IMR-90 (cell line): ENCODE data around the gene EIF2B4. TPM values are rescaled to one million over a fixed set of nuclear protein-coding genes. Genes with fewer than 3 reads are reported as not detected.

Experiments used
- ATAC-seq: fragments of 200-7000 bp; cut with Tn5 transposase; 2 replicates; pipeline ENCODE4 v1.9.1; 2020; ENCODE audit warnings: low read depth, mild to moderate bottlenecking, moderate library complexity
- BruUV-seq: library from RNA; stranded (reverse); fragments of 400-500 nt; replicated peaks from 2 replicates; lab custom pipeline; 2021; lab: Mats Ljungman, UMichigan
- CTCF ChIA-PET: fragments of 300-600 bp; formaldehyde crosslinking; extraction: SDS; loops from one replicate; lab custom pipeline; 2021; ENCODE audit warnings: antibody characterized with exemption; lab: Yijun Ruan, JAX
- POLR2A ChIA-PET: fragments of 300-600 bp; sonication (Branson Sonifier 250); formaldehyde crosslinking; loops from one replicate; lab custom pipeline; 2022; ENCODE audit warnings: antibody characterized with exemption; ENCODE audit not compliant: unreplicated experiment; lab: Charles Lee
- DNase-seq: peaks from one replicate; pipeline ENCODE4 v3.0.0; 2013
- H2AFZ ChIP-seq: replicated peaks from 2 replicates; pipeline ENCODE3; 2013; ENCODE audit warnings: low read length, mild to moderate bottlenecking; ENCODE audit not compliant: poor library complexity
- H2AK5ac ChIP-seq: 2 replicates; pipeline ENCODE4 v1.6.1; 2013; ENCODE audit warnings: low read depth, low read length, inconsistent platforms
- H2AK9ac ChIP-seq: replicated peaks from 2 replicates; pipeline ENCODE3; 2013; ENCODE audit warnings: mild to moderate bottlenecking, low read depth, low read length, moderate library complexity; ENCODE audit not compliant: poor library complexity
- H2BK120ac ChIP-seq: 2 replicates; pipeline ENCODE4 v1.6.1; 2013; ENCODE audit warnings: low read depth, low read length, inconsistent platforms
- H2BK15ac ChIP-seq: 3 replicates; pipeline ENCODE4 v1.6.1; 2013; ENCODE audit warnings: low read depth, low read length, inconsistent platforms
- H2BK20ac ChIP-seq: 2 replicates; pipeline ENCODE4 v1.6.1; 2013; ENCODE audit warnings: low read depth, mild to moderate bottlenecking, inconsistent platforms, low read length, moderate library complexity
- H2BK5ac ChIP-seq: 2 replicates; pipeline ENCODE4 v1.6.1; 2013; ENCODE audit warnings: mild to moderate bottlenecking, low read depth, low read length, inconsistent platforms; ENCODE audit not compliant: poor library complexity, severe bottlenecking
- H3K14ac ChIP-seq: replicated peaks from 2 replicates; pipeline ENCODE4 v1.6.1; 2013; ENCODE audit warnings: low read depth, low read length, inconsistent platforms
- H3K18ac ChIP-seq: 2 replicates; pipeline ENCODE4 v1.6.1; 2013; ENCODE audit warnings: low read depth, low read length, control low read depth
- H3K23ac ChIP-seq: 2 replicates; pipeline ENCODE4 v1.6.1; 2013; ENCODE audit warnings: low read depth, low read length, inconsistent platforms
- H3K27ac ChIP-seq: 2 replicates; pipeline ENCODE4 v1.5.1; 2013; ENCODE audit warnings: mild to moderate bottlenecking, control low read depth, low read length; ENCODE audit not compliant: insufficient read depth
- H3K27me3 ChIP-seq: 2 replicates; pipeline ENCODE4 v1.6.1; 2013; ENCODE audit warnings: low read length; ENCODE audit not compliant: control insufficient read depth, insufficient read depth
- H3K36me3 ChIP-seq: 2 replicates; pipeline ENCODE4 v1.6.1; 2013; ENCODE audit warnings: low read length, mixed read lengths; ENCODE audit not compliant: control insufficient read depth, insufficient read depth
- H3K4ac ChIP-seq: 2 replicates; pipeline ENCODE4 v1.6.1; 2013; ENCODE audit warnings: low read depth, low read length, inconsistent platforms
- H3K4me1 ChIP-seq: 2 replicates; pipeline ENCODE4 v1.6.1; 2013; ENCODE audit warnings: low read length, mixed read lengths; ENCODE audit not compliant: control insufficient read depth, insufficient read depth
- H3K4me2 ChIP-seq: 2 replicates; pipeline ENCODE4 v1.6.1; 2013; ENCODE audit warnings: low read depth, mild to moderate bottlenecking, control low read depth, low read length, moderate library complexity
- H3K4me3 ChIP-seq: 2 replicates; pipeline ENCODE4 v1.5.1; 2013; ENCODE audit warnings: low read depth, mild to moderate bottlenecking, control low read depth, low read length, moderate library complexity; ENCODE audit not compliant: insufficient read depth
- H3K56ac ChIP-seq: 2 replicates; pipeline ENCODE4 v1.6.1; 2013; ENCODE audit warnings: low read length, inconsistent platforms; ENCODE audit not compliant: insufficient read depth; ENCODE audit errors: extremely low read depth
- H3K79me1 ChIP-seq, 2 experiments: 2 replicates each; pipeline ENCODE4 v1.6.1; 2013; ENCODE audit warnings: low read length in 2 of 2, inconsistent platforms in 1 of 2, low read depth in 1 of 2
- H3K9ac ChIP-seq: 2 replicates; pipeline ENCODE4 v1.6.1; 2013; ENCODE audit warnings: low read depth, low read length, control low read depth
- H3K9me1 ChIP-seq: 2 replicates; pipeline ENCODE4 v1.6.1; 2013; ENCODE audit warnings: low read length, inconsistent platforms; ENCODE audit not compliant: insufficient read depth
- H3K9me3 ChIP-seq: 2 replicates; pipeline ENCODE4 v1.6.1; 2013; ENCODE audit warnings: low read length; ENCODE audit not compliant: control insufficient read depth, insufficient read depth
- H4K20me1 ChIP-seq: 2 replicates; pipeline ENCODE4 v1.6.1; 2013; ENCODE audit warnings: low read length, inconsistent platforms; ENCODE audit not compliant: insufficient read depth
- H4K5ac ChIP-seq: 2 replicates; pipeline ENCODE4 v1.6.1; 2013; ENCODE audit warnings: mild to moderate bottlenecking, low read depth, low read length, control low read depth
- H4K8ac ChIP-seq, 2 experiments: 2 replicates each; pipeline ENCODE4 v1.6.1; 2013; ENCODE audit warnings: low read depth in 2 of 2, low read length in 2 of 2, control low read depth in 1 of 2, inconsistent platforms in 1 of 2
- H4K91ac ChIP-seq: 2 replicates; pipeline ENCODE4 v1.6.1; 2013; ENCODE audit warnings: low read depth, low read length, inconsistent platforms; ENCODE audit not compliant: insufficient read depth
- BHLHE40 ChIP-seq: fragments of 150-350 bp; IDR thresholded peaks from 2 replicates; pipeline ENCODE4 v1.6.1; 2016; ENCODE audit warnings: mild to moderate bottlenecking, low read depth, low read length
- CEBPB ChIP-seq: IDR thresholded peaks from 2 replicates; pipeline ENCODE4 v1.6.1; 2012; ENCODE audit warnings: low read depth, low read length, improper control_type of control experiment
- CHD1 ChIP-seq: IDR thresholded peaks from 2 replicates; pipeline ENCODE4 v1.6.1; 2012; ENCODE audit warnings: low read depth, low read length, improper control_type of control experiment
- FOS ChIP-seq: fragments of 150-350 bp; IDR thresholded peaks from 2 replicates; pipeline ENCODE4 v1.6.1; 2016; ENCODE audit warnings: low read depth, low read length
- MAFK ChIP-seq: IDR thresholded peaks from 2 replicates; pipeline ENCODE4 v1.6.1; 2012; ENCODE audit warnings: low read depth, low read length, improper control_type of control experiment
- MAZ ChIP-seq: IDR thresholded peaks from 2 replicates; pipeline ENCODE4 v1.6.1; 2012; ENCODE audit warnings: low read depth, mild to moderate bottlenecking, low read length, improper control_type of control experiment, moderate library complexity, borderline replicate concordance
- MXI1 ChIP-seq: IDR thresholded peaks from 2 replicates; pipeline ENCODE4 v1.6.1; 2012; ENCODE audit warnings: low read depth, mild to moderate bottlenecking, low read length, moderate library complexity, borderline replicate concordance
- NFE2L2 ChIP-seq: fragments of 150-350 bp; IDR thresholded peaks from 2 replicates; pipeline ENCODE4 v1.6.1; 2016; ENCODE audit warnings: low read depth, mild to moderate bottlenecking, low read length
- POLR2A ChIP-seq: IDR thresholded peaks from 2 replicates; pipeline ENCODE4 v1.6.1; 2012; ENCODE audit warnings: mild to moderate bottlenecking, low read depth, low read length
- RAD21 ChIP-seq: IDR thresholded peaks from 2 replicates; pipeline ENCODE4 v1.6.1; 2012; ENCODE audit warnings: low read length, improper control_type of control experiment
- RFX5 ChIP-seq: IDR thresholded peaks from 2 replicates; pipeline ENCODE4 v1.8.0; 2012; ENCODE audit warnings: low read depth, mild to moderate bottlenecking, low read length, moderate library complexity
- WGBS, 2 experiments: methylation state at CpG; one replicate each; pipeline versions ENCODE4 v1.1.5 to v1.1.7; 2013; ENCODE audit warnings: missing lambda C conversion rate in 2 of 2; ENCODE audit not compliant: insufficient read length in 1 of 2; ENCODE audit errors: extremely low coverage in 2 of 2; 5-methylcytosine and 5-hydroxymethylcytosine counted together
- dilution Hi-C: fragments of 300-500 bp; cut with HindIII; formaldehyde crosslinking; loops from one replicate; pipeline ENCODE4 v1.14.3; 2018; ENCODE audit warnings: low sequenced_read_pairs; ENCODE audit not compliant: unreplicated experiment
- in situ Hi-C: fragments of 300-500 bp; cut with MboI; formaldehyde crosslinking; loops from 3 replicates; pipeline ENCODE4 v1.14.3; 2019; ENCODE audit warnings: low sequenced_read_pairs, inconsistent platforms, mixed read lengths
- intact Hi-C: fragments of 100-400 bp; cut with micrococcal nuclease; formaldehyde crosslinking; loops from 2 replicates; pipeline ENCODE4 v1.10.0; 2022
- polyA plus RNA-seq, 3 experiments: library from polyadenylated mRNA; depleted of rRNA; stranded (reverse); fragments of >200 nt; gene quantifications; 2 replicates each; pipeline ENCODE4 v1.2.3, GENCODE V29; 2012; ENCODE audit warnings: low replicate concordance in 1 of 3
- total RNA-seq: library from RNA; depleted of rRNA; stranded (reverse); fragments of >200 nt; gene quantifications from 2 replicates; pipeline ENCODE4 v1.2.3, GENCODE V29; 2012
- TF ChIP-seq, protein P1 (sequence below): conservative IDR thresholded peaks from 2 replicates; pipeline ENCODE4 v1.5.1; 2012; ENCODE audit warnings: mild to moderate bottlenecking, low read depth, low read length, improper control_type of control experiment
- TF ChIP-seq, protein P2 (sequence below): fragments of 150-350 bp; IDR thresholded peaks from 2 replicates; pipeline ENCODE4 v1.6.1; 2016; ENCODE audit warnings: low read depth, mild to moderate bottlenecking, low read length, moderate library complexity, borderline replicate concordance
- TF ChIP-seq, protein P3 (sequence below): fragments of 150-350 bp; IDR thresholded peaks from 2 replicates; pipeline ENCODE4 v1.6.1; 2017; ENCODE audit warnings: mild to moderate bottlenecking, antibody characterized with exemption, low read length, low read depth

EIF2B4 gene
- total and polyA plus RNA-seq, 2 of the 4 experiments (the other 2 are of a cell fraction), result 40.3 to 47.9 TPM

DNA sequence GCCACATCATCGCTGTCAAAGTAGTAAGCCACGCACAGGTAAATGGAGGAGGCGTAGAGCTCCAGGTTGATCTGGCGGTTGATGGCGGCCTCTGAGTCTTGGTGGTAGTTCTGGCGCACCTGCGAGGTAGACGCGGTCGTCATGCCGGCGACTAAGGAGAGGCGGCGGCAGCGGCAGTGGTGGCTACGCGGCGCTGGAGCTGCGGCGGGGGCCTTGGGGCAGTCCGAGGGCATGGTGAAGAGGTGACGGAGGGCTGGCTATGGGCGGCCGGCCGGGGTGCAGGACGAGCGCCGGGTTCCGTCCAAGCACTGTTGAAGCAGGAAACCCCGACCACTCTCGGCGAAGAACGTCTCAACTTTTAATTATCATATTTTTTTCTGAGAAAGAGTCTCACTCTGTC is 23.1 kb upstream of the EIF2B4 start:
- Histone ChIP-seq H2AK5ac (no peak overlapping the region), H4K91ac (no peak overlapping the region), H3K79me1 (peaks cover 23 to 66% of the 10 kb centered on the region in 2 experiments), H2BK5ac (no peak overlapping the region), H3K9me1 (no peaks in the 10 kb centered on the region), H4K20me1 (peaks cover 42% of the 10 kb centered on the region), H2AFZ (no peak overlapping the region), H3K27me3 (no peaks in the 10 kb centered on the region), H3K56ac (no peak overlapping the region), H2AK9ac (no peak overlapping the region), H3K27ac (no peak overlapping the region), H3K14ac (no peak overlapping the region), H2BK20ac (no peak overlapping the region), H3K4me2 (no peak overlapping the region), H3K9ac (no peak overlapping the region), H3K18ac (no peak overlapping the region), H3K23ac (no peak overlapping the region), H3K36me3 (peaks cover 3% of the 10 kb centered on the region), H3K4me1 (no peaks in the 10 kb centered on the region), H4K5ac (no peak overlapping the region), H2BK120ac (no peak overlapping the region), H2BK15ac (no peak overlapping the region), H3K4ac (no peak overlapping the region), H4K8ac (no peak overlapping the region), H3K9me3 (no peaks in the 10 kb centered on the region), H3K4me3 (no peak overlapping the region)
- ChIA-PET CTCF (no interaction called here), POLR2A (no interaction called here)
- DNase-seq, result no peak
- no TSS peak for BruUV-seq
- in situ Hi-C loops (no loop called here), dilution Hi-C loops (no loop called here), intact Hi-C loops (no loop called here)
- no peak for ATAC-seq
- TF ChIP-seq CHD1 (no peak), RFX5 (no peak), FOS (no peak), NFE2L2 (no peak), MXI1 (no peak), BHLHE40 (no peak), MAFK (no peak), MAZ (no peak), POLR2A (no peak), RAD21 (no peak), CEBPB (no peak)
- TF ChIP-seq, protein P1, sequence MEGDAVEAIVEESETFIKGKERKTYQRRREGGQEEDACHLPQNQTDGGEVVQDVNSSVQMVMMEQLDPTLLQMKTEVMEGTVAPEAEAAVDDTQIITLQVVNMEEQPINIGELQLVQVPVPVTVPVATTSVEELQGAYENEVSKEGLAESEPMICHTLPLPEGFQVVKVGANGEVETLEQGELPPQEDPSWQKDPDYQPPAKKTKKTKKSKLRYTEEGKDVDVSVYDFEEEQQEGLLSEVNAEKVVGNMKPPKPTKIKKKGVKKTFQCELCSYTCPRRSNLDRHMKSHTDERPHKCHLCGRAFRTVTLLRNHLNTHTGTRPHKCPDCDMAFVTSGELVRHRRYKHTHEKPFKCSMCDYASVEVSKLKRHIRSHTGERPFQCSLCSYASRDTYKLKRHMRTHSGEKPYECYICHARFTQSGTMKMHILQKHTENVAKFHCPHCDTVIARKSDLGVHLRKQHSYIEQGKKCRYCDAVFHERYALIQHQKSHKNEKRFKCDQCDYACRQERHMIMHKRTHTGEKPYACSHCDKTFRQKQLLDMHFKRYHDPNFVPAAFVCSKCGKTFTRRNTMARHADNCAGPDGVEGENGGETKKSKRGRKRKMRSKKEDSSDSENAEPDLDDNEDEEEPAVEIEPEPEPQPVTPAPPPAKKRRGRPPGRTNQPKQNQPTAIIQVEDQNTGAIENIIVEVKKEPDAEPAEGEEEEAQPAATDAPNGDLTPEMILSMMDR, result no peak
- TF ChIP-seq, protein P2, sequence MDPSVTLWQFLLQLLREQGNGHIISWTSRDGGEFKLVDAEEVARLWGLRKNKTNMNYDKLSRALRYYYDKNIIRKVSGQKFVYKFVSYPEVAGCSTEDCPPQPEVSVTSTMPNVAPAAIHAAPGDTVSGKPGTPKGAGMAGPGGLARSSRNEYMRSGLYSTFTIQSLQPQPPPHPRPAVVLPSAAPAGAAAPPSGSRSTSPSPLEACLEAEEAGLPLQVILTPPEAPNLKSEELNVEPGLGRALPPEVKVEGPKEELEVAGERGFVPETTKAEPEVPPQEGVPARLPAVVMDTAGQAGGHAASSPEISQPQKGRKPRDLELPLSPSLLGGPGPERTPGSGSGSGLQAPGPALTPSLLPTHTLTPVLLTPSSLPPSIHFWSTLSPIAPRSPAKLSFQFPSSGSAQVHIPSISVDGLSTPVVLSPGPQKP, result no peak
- TF ChIP-seq, protein P3, sequence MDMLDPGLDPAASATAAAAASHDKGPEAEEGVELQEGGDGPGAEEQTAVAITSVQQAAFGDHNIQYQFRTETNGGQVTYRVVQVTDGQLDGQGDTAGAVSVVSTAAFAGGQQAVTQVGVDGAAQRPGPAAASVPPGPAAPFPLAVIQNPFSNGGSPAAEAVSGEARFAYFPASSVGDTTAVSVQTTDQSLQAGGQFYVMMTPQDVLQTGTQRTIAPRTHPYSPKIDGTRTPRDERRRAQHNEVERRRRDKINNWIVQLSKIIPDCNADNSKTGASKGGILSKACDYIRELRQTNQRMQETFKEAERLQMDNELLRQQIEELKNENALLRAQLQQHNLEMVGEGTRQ, result no peak
- WGBS, 2 experiments, result 98% methylated on average over 20 of the region's 33 CpGs; no CpG with 5 or more reads in 1 of the 2 experiments
